H9 (cell line): ENCODE data around the gene NRXN3. TPM values are rescaled to one million over a fixed set of nuclear protein-coding genes. Genes with fewer than 3 reads are reported as not detected.

Experiments used
- DNase-seq: peaks from one replicate; pipeline ENCODE4 v3.0.0-alpha.2; 2017
- H2AFZ ChIP-seq: one replicate; pipeline ENCODE4 v1.6.1; 2013; ENCODE audit warnings: mild to moderate bottlenecking, low read length, control low read depth, moderate library complexity
- H2AK5ac ChIP-seq: 2 replicates; pipeline ENCODE4 v1.6.1; 2013; ENCODE audit warnings: low read length, control low read depth, mixed read lengths; ENCODE audit not compliant: insufficient read length
- H2BK120ac ChIP-seq: one replicate; pipeline ENCODE4 v1.6.1; 2013; ENCODE audit warnings: low read depth, mild to moderate bottlenecking, low read length, control low read depth, inconsistent platforms; ENCODE audit not compliant: poor library complexity, severe bottlenecking
- H2BK12ac ChIP-seq: 2 replicates; pipeline ENCODE4 v1.6.1; 2013; ENCODE audit warnings: low read length, control low read depth, mixed read lengths, low read depth; ENCODE audit not compliant: insufficient read length
- H2BK15ac ChIP-seq: 2 replicates; pipeline ENCODE4 v1.6.1; 2013; ENCODE audit warnings: low read depth, low read length, control low read depth
- H2BK20ac ChIP-seq: one replicate; pipeline ENCODE4 v1.6.1; 2013; ENCODE audit warnings: low read depth, mild to moderate bottlenecking, low read length, control low read depth, inconsistent platforms; ENCODE audit not compliant: poor library complexity, severe bottlenecking
- H2BK5ac ChIP-seq: 2 replicates; pipeline ENCODE4 v1.6.1; 2013; ENCODE audit warnings: low read length, control low read depth, mixed read lengths; ENCODE audit not compliant: insufficient read length
- H3K14ac ChIP-seq: 2 replicates; pipeline ENCODE4 v1.6.1; 2013; ENCODE audit warnings: low read length, control low read depth; ENCODE audit not compliant: insufficient read depth
- H3K18ac ChIP-seq: 2 replicates; pipeline ENCODE4 v1.6.1; 2013; ENCODE audit warnings: low read depth, mild to moderate bottlenecking, mixed read lengths, low read length, control low read depth; ENCODE audit not compliant: insufficient read length
- H3K23ac ChIP-seq: 2 replicates; pipeline ENCODE4 v1.6.1; 2013; ENCODE audit warnings: low read length, control low read depth, mixed read lengths, low read depth; ENCODE audit not compliant: insufficient read length
- H3K23me2 ChIP-seq: 2 replicates; pipeline ENCODE4 v1.6.1; 2013; ENCODE audit warnings: low read depth, mild to moderate bottlenecking, mixed read lengths, low read length, control low read depth; ENCODE audit not compliant: insufficient read length, poor library complexity, severe bottlenecking
- H3K27ac ChIP-seq: 2 replicates; pipeline ENCODE4 v1.5.1; 2013; ENCODE audit warnings: low read length, control low read depth, mixed read lengths, low read depth; ENCODE audit not compliant: insufficient read length
- H3K27me3 ChIP-seq: 2 replicates; pipeline ENCODE4 v1.6.1; 2013; ENCODE audit warnings: low read length, control low read depth, inconsistent platforms; ENCODE audit not compliant: insufficient read depth
- H3K4ac ChIP-seq: 2 replicates; pipeline ENCODE4 v1.6.1; 2013; ENCODE audit warnings: low read depth, mild to moderate bottlenecking, control low read depth, inconsistent platforms, low read length, moderate library complexity
- H3K4me1 ChIP-seq: 2 replicates; pipeline ENCODE4 v1.6.1; 2013; ENCODE audit warnings: low read length, control low read depth, inconsistent platforms; ENCODE audit not compliant: insufficient read depth
- H3K4me2 ChIP-seq: 2 replicates; pipeline ENCODE4 v1.6.1; 2013; ENCODE audit warnings: low read length, control low read depth, mixed read lengths; ENCODE audit not compliant: insufficient read length, insufficient read depth
- H3K56ac ChIP-seq: 2 replicates; pipeline ENCODE4 v1.6.1; 2013; ENCODE audit warnings: low read depth, mild to moderate bottlenecking, mixed read lengths, low read length, control low read depth; ENCODE audit not compliant: insufficient read length
- H3K79me1 ChIP-seq: 2 replicates; pipeline ENCODE4 v1.6.1; 2013; ENCODE audit warnings: low read depth, mild to moderate bottlenecking, moderate library complexity, low read length, control low read depth, inconsistent platforms; ENCODE audit not compliant: insufficient read depth, poor library complexity, severe bottlenecking
- H3K79me2 ChIP-seq: 2 replicates; pipeline ENCODE4 v1.6.1; 2013; ENCODE audit warnings: low read length, control low read depth, inconsistent platforms; ENCODE audit not compliant: insufficient read depth
- H3K9ac ChIP-seq: 2 replicates; pipeline ENCODE4 v1.6.1; 2013; ENCODE audit warnings: low read length, control low read depth, mixed read lengths; ENCODE audit not compliant: insufficient read length; ENCODE audit errors: extremely low read depth
- H3K9me3 ChIP-seq: one replicate; pipeline ENCODE4 v1.6.1; 2013; ENCODE audit warnings: low read depth, low read length, inconsistent platforms; ENCODE audit not compliant: control insufficient read depth
- H3T11ph ChIP-seq: one replicate; pipeline ENCODE4 v1.6.1; 2013; ENCODE audit warnings: mild to moderate bottlenecking, low read length, control low read depth, inconsistent platforms
- H4K20me1 ChIP-seq: one replicate; pipeline ENCODE4 v1.6.1; 2013; ENCODE audit not compliant: control insufficient read depth, insufficient read length, insufficient read depth
- H4K5ac ChIP-seq: 2 replicates; pipeline ENCODE4 v1.6.1; 2013; ENCODE audit warnings: low read depth, mild to moderate bottlenecking, mixed read lengths, low read length, control low read depth; ENCODE audit not compliant: insufficient read length
- H4K8ac ChIP-seq: replicated peaks from 2 replicates; pipeline ENCODE4 v1.6.1; 2013; ENCODE audit warnings: low read length, control low read depth, mixed read lengths, low read depth; ENCODE audit not compliant: insufficient read length
- H4K91ac ChIP-seq: 2 replicates; pipeline ENCODE4 v1.6.1; 2013; ENCODE audit warnings: low read depth, mild to moderate bottlenecking, moderate library complexity, mixed read lengths, low read length, control low read depth; ENCODE audit not compliant: insufficient read length
- H3K27ac Mint-ChIP-seq, 3 experiments: 2 replicates in 2 of 3; 3 replicates in 1 of 3; pipeline ENCODE4 v1.8.0; 2020 to 2021; ENCODE audit warnings: mixed read lengths in 3 of 3, mild to moderate bottlenecking in 1 of 3, moderate library complexity in 1 of 3
- H3K27me3 Mint-ChIP-seq: 2 replicates; pipeline ENCODE4 v1.8.0; 2021; ENCODE audit warnings: low read depth, mild to moderate bottlenecking, moderate library complexity, mixed read lengths
- H3K36me3 Mint-ChIP-seq, 3 experiments: 2 replicates in 2 of 3; 3 replicates in 1 of 3; pipeline ENCODE4 v1.8.0; 2020 to 2021; ENCODE audit warnings: low read depth in 3 of 3, mixed read lengths in 3 of 3; ENCODE audit not compliant: insufficient read depth in 1 of 3
- H3K4me1 Mint-ChIP-seq, 2 experiments: 2 replicates each; pipeline ENCODE4 v1.8.0; 2020; ENCODE audit warnings: mixed read lengths in 2 of 2
- H3K4me3 Mint-ChIP-seq, 2 experiments: 2 replicates in 1 of 2; 3 replicates in 1 of 2; pipeline ENCODE4 v1.8.0; 2020 to 2021; ENCODE audit warnings: mild to moderate bottlenecking in 2 of 2, mixed read lengths in 2 of 2, moderate library complexity in 1 of 2
- H3K9me3 Mint-ChIP-seq, 2 experiments: 2 replicates in 1 of 2; 3 replicates in 1 of 2; pipeline ENCODE4 v1.8.0; 2020; ENCODE audit warnings: mild to moderate bottlenecking in 2 of 2, mixed read lengths in 2 of 2, moderate library complexity in 1 of 2
- WGBS: extraction: QIAGEN DNeasy Blood & Tissue Kit; methylation state at CpG from one replicate; pipeline ENCODE4 v1.1.7; 2013; ENCODE audit warnings: missing lambda C conversion rate, low lambda C conversion rate, mixed read lengths; ENCODE audit not compliant: insufficient read length; ENCODE audit errors: extremely low coverage; 5-methylcytosine and 5-hydroxymethylcytosine counted together
- total RNA-seq: library from RNA; stranded (reverse); gene quantifications from 2 replicates; pipeline ENCODE4 v1.2.1, GENCODE V29; 2021
- TF ChIP-seq, protein P1 (sequence below): fragments of 200-600 bp; sonication (generic); conservative IDR thresholded peaks from 3 replicates; pipeline ENCODE4 v1.8.0; 2021; ENCODE audit warnings: antibody characterized with exemption, mild to moderate bottlenecking

The NRXN3 gene
- total RNA-seq, 1 experiment from 2014 or later: 1.8 TPM

DNA sequence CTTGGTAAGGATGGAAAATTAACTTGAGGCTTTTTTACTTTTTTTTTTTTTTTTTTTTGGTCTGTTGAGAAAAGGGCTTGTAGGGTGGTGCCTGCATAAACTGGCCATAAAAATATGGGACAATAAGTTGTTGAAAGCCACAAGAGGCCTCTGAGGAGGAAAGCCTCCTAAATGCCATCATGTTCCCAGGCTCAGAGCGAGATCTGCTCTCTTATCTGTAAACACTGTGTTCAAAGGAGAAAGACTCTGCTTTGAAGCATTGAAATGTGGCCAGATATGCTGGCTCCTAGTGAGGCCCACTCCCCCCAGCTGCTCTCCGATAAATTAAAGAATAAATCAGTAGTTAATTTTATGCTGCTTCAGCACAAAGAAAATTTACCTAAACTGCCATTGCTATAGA is 1536.2 kb downstream of the NRXN3 start:
- Histone ChIP-seq H2AK5ac (no peak overlapping the region), H4K5ac (no peak overlapping the region), H3K27me3 (no peaks in the 10 kb centered on the region), H3K18ac (no peak overlapping the region), H3K79me1 (no peaks in the 10 kb centered on the region), H3K23me2 (no peaks in the 10 kb centered on the region), H2AFZ (no peak overlapping the region), H3T11ph (no peak overlapping the region), H4K8ac (no peak overlapping the region), H3K27ac (no peak overlapping the region), H3K4ac (no peak overlapping the region), H3K4me2 (no peak overlapping the region), H2BK20ac (no peak overlapping the region), H4K91ac (no peak overlapping the region), H4K20me1 (no peaks in the 10 kb centered on the region), H3K79me2 (no peaks in the 10 kb centered on the region), H2BK15ac (no peak overlapping the region), H3K9me3 (no peaks in the 10 kb centered on the region), H3K23ac (no peak overlapping the region), H3K56ac (no peak overlapping the region), H3K14ac (no peak overlapping the region), H3K9ac (no peak overlapping the region), H2BK5ac (no peak overlapping the region), H2BK12ac (no peak overlapping the region), H2BK120ac (no peak overlapping the region), H3K4me1 (no peaks in the 10 kb centered on the region)
- WGBS: no CpG with 5 or more reads among the region's 2 CpGs
- H3K4me3 Mint-ChIP-seq: no peak overlapping the region
- no peaks in the 10 kb centered on the region for H3K9me3 Mint-ChIP-seq
- H3K4me1 Mint-ChIP-seq: no peaks in the 10 kb centered on the region
- H3K27me3 Mint-ChIP-seq: no peaks in the 10 kb centered on the region
- no peak overlapping the region; a peak in 1 of 7 replicates for H3K27ac Mint-ChIP-seq
- TF ChIP-seq, protein P1, sequence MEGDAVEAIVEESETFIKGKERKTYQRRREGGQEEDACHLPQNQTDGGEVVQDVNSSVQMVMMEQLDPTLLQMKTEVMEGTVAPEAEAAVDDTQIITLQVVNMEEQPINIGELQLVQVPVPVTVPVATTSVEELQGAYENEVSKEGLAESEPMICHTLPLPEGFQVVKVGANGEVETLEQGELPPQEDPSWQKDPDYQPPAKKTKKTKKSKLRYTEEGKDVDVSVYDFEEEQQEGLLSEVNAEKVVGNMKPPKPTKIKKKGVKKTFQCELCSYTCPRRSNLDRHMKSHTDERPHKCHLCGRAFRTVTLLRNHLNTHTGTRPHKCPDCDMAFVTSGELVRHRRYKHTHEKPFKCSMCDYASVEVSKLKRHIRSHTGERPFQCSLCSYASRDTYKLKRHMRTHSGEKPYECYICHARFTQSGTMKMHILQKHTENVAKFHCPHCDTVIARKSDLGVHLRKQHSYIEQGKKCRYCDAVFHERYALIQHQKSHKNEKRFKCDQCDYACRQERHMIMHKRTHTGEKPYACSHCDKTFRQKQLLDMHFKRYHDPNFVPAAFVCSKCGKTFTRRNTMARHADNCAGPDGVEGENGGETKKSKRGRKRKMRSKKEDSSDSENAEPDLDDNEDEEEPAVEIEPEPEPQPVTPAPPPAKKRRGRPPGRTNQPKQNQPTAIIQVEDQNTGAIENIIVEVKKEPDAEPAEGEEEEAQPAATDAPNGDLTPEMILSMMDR: no peak
- no peak for DNase-seq
- H3K36me3 Mint-ChIP-seq: no peaks in the 10 kb centered on the region
